HG02798 (cell line): ENCODE results near the gene COL6A2.

ENCODE experiments used
- ATAC-seq: cut with Tn5 transposase; IDR thresholded peaks from one replicate; pipeline ENCODE4 v1.9.1; 2021; ENCODE audit warnings: mild to moderate bottlenecking; ENCODE audit not compliant: unreplicated experiment, poor library complexity

Gene COL6A2

DNA sequence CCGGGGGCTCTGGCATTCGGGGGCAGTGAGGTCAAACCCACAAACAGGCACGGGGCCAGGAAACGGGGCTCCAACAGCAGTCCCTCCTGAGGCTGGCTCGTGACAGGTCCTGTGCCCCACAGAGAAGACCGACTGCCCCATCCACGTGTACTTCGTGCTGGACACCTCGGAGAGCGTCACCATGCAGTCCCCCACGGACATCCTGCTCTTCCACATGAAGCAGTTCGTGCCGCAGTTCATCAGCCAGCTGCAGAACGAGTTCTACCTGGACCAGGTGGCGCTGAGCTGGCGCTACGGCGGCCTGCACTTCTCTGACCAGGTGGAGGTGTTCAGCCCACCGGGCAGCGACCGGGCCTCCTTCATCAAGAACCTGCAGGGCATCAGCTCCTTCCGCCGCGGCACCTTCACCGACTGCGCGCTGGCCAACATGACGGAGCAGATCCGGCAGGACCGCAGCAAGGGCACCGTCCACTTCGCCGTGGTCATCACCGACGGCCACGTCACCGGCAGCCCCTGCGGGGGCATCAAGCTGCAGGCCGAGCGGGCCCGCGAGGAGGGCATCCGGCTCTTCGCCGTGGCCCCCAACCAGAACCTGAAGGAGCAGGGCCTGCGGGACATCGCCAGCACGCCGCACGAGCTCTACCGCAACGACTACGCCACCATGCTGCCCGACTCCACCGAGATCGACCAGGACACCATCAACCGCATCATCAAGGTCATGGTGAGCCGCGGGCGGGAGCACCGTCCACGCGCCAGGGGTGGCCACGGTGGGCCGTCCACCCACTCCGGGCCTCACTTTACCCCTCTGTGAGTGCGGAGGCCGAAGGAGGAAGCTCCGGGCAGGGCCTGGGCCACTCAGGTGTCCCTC, 14.2 kb downstream of the COL6A2 start:
- no peak for ATAC-seq

DNA sequence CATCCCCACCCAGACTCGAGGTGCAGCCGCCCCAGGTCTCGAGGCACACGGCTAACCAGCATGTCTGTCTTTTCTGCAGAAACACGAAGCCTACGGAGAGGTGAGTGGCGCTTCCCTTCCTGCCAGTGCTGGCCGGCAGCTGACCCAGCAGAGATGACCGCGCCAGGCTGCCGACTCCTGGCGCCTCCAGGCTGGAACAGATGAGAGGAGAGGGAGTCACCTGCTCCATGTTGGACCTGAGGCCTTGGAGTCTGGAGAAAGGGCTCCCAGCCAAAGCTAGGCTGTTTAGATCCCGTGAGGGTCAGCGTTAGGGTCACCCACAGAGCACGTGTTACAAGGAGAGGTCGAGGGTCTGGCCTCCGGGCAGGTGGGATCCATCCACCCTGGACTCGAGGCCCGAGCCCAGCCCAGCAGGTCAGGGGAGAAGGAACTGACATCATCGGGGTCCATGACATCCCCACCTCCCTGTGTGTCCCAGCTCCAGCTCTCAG, 14.9 kb downstream of the COL6A2 start:
- no peak for ATAC-seq

DNA sequence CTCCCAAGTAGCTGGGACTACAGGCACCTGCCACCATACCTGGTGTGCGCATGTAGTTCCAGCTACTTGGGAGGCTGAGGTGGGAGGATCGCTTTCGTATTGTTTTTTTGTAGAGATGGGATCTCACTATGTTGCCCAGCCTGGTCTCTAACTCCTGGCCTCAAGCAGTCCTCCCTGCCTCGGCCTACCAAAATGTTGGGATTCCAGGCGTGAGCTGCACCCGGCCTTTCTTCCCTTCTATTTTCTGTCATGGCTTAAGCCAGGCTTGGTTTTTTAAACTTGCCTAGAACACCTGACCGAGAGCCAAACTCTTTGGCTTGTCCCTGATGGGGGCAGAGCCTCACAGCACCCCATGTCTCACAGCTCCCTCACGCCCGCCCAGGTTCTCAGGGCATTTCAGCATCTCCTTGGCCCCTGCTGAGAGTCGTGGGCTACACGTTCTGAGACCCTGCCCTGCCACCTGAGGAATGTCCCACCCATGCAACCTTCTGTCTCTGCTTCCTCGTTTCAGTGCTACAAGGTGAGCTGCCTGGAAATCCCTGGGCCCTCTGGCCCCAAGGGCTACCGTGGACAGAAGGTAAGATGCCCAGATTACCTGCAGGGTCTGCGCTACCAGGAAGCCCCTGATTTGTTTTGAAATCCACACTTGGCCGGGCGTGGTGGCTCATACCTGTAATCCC, 15.7 kb downstream of the COL6A2 start:
- no peak for ATAC-seq

DNA sequence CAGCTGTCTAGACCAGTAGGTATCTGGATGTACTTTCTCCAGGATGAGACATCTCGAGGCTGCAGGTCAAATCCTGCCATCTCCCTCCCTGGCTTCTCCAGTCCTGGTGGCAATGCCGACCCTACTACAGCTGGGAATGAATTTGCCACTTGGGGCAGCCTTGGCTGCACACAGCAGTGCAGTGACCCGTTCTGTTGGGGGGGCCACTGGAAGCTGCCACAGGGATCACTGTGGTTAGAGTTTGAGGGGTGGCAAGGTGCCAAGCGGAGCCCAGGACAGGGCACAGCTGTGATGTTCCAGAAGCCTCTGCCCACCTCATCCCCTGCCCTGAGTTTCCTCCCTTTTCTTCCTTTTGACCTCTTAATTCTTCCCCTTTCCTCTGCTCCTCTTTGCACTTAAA, 17.1 kb downstream of the COL6A2 start:
- ATAC-seq, result no peak

DNA sequence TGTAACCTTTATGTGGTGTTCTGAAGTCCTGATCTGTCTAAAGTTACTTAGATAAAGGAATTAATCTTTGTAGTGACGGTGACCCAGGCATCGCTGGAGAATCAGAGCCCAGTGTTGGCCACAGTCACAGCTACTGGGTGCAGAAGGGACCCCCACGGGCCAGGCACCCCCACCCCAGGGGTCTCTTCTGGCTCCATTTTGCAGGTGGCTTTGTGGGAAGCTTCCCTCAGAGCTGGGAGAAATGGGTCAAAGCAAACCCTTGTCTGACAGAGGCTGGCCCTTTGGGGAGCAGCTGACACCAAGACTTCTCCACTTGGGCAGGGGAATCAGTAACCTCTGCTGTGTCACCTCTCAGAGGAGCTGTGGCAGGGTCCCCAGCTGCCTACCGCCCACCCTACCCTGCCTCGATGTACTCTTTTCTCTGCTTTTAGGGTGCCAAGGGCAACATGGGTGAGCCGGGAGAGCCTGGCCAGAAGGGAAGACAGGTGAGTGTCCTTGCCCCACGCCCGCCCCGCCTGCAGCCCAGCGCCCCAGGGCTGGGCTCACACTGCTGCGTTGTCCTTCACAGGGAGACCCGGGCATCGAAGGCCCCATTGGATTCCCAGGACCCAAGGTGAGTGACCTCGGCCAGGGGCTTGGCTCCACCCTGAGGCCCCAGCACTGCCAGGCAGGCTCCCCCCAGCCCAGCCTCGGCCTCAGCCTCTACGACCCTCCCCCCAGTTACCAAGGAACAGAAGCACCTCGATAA, 17.7 kb downstream of the COL6A2 start:
- no peak for ATAC-seq

DNA sequence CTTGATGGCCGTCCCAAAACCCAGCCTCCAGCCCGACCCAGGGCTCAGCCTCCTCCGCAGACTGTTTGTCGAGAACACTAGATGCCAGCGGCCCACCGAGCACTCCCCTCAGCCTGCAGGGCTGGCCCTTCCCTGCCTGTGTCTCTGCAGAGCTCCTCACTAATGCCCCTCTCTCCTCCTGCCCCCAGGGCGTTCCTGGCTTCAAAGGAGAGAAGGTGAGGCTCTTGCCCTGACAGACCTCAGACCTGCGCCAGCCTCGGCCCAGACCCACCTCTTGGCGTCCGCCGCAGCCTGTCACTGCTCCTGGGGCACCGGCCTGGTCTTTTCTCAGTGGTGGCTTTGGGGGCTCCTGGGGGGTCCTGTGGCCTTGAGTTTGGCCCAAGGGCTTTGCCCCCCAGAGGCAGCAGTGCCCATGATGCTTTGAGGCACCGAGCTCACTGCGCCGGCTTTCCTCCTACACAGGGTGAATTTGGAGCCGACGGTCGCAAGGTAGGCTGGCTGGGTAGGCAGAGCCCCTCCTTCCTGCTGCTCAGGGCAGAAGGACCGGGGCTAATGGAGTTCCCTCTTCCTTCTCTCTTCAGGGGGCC, 18.4 kb downstream of the COL6A2 start:
- no peak for ATAC-seq

DNA sequence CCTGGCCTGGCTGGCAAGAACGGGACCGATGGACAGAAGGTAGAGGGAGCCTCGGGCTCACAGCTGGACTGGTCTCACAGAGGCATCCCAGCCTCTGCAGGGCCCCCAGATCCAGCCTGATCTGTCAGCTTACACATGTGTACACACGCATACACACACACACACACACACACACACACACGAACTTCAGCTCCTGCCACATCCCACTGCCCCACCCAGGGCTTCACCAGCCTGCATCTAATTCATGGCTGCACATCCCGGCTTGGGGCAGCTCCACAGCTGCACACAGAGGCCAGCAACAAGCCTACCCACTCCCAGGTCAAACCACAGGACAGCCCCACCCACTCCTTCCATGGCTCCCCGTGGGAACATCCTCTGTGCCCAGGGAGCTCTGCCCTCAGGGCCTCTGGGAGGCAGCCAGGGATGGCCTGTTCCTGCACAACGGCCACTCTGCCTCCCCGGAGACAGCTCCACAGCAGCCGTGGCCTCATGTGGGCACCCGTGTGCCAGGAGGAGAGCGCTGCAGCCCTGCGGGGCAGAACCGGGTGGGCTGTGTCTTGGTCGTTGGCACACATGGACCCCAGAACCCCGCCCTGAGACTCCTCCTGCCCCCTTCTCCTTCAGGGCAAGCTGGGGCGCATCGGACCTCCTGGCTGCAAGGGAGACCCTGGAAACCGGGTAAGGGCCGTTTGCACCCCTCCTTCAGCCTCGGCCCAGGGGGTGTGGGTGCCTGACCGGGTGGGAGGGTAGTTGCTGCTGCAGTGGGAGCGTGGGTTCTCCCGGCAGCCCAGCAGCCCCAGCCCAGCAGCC, 19.1 kb downstream of the COL6A2 start:
- ATAC-seq, result no peak

DNA sequence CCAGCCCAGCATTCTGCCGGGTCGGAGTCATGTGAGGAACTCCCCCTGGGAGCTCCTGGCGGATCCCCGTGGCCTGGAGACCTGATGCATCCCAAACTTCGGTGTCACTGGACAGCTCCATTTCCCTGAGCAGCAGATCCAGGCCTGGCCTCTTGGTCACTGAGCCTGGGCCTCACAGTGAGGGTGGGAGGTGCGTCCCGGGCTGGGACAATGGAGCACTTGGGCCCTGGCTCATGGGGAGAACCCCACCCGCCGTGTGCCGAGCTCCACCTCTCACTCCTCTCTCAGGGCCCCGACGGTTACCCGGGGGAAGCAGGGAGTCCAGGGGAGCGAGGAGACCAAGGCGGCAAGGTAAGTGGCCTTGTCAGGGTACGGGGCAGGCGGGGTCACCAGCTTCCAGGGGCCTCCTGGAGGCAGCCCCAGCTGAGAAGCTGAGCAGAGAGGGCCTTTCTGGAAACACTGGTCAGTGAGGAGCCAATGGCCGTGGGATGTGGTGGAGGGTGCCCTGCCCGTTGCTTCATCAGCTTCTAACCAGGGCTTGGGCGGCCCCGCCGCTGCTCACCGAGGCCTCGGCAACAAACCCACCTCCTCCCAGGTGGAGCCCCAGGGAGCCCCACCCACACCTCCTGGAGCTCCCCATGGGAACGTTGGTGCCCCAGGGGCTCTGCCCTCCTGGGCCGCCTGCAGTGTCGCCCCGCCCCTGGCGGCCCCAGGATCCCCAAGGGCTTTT, 19.8 kb downstream of the COL6A2 start:
- ATAC-seq, result no peak

DNA sequence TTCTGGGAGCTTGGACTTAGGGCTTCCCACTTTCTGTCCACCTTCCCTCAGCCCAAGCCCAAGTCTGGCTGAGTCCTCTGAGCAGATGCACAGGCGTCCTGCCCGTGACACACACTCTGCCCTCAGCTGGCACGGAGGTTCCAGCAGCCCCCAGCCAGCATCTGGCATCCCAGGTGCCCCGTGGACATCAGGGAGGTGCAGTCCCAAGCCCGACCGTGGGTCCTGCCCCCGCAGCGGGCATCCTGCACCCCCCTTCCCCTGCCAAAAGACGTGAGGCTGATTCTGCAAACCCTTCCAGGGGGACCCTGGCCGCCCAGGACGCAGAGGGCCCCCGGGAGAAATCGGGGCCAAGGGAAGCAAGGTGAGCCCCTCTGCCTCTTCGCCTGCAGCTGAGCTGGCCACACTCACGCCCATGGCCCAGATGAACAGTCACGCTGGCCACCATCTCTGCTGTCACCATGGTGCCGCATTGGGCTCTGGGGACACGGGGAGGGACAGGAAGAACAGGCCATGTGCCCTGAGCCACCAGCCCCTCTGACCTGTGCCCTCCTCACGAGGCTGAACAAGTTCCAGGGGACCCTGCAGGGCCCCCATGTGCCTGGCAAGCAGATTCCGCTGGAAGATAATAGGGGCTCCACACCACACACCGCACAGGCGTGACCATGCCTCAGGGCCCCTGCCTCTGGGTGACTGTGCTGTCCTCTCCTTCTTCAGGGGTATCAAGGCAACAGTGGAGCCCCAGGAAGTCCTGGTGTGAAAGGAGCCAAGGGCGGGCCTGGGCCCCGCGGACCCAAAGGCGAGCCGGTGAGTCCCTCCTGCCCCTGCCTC, 20.6 kb downstream of the COL6A2 start:
- no peak for ATAC-seq

DNA sequence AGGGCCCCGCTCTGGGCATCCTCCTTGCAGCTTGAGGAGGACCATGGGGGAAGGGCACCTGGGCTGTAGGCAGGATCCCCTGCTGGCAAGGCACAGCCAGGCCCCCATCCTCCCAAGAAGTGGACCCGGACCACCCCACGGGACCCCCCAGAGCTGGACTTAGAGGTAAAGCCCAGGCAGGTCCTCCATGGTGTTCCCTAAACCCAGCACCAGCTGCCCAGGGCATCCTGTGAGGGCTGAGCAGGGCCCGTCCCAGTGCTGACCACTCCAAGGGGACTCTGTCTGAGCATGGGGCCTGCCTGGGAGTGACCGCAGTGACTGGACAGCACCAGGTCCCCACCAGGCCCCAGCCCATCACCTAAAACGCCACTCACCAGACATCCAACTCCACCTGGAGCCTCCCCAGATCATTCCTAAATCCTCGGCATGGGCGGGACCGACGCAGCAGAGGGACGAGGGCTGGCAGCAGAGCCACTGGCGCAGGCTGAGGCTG, 21.3 kb downstream of the COL6A2 start:
- no peak for ATAC-seq

DNA sequence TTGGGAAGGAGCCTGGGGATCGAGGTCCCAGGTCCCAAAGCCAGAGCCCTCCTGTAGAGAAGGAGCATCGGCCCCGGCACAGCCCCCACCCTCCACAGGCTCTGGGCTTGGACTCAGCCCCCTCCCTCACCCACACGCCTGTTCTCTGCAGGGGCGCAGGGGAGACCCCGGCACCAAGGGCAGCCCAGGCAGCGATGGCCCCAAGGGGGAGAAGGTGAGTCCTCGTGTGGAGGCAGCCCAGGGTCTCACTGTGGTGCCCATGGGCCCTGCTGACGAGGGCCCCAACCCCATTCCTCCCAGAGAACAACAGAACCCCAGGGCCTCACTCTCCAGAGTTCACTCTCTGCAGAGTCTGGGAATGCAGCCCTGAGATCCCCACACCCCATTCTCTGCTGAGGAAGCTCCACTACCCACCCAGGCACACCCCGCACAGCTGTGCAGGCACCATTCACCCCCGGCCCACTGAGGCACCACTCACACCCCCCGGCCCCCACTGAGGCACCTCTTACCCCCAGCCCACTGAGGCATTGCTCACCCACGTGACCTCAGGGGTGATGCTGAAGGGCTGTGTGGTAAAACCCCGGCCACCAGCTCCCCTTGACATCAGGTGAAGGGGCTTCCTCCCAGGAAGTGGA, 21.8 kb downstream of the COL6A2 start:
- no peak for ATAC-seq

DNA sequence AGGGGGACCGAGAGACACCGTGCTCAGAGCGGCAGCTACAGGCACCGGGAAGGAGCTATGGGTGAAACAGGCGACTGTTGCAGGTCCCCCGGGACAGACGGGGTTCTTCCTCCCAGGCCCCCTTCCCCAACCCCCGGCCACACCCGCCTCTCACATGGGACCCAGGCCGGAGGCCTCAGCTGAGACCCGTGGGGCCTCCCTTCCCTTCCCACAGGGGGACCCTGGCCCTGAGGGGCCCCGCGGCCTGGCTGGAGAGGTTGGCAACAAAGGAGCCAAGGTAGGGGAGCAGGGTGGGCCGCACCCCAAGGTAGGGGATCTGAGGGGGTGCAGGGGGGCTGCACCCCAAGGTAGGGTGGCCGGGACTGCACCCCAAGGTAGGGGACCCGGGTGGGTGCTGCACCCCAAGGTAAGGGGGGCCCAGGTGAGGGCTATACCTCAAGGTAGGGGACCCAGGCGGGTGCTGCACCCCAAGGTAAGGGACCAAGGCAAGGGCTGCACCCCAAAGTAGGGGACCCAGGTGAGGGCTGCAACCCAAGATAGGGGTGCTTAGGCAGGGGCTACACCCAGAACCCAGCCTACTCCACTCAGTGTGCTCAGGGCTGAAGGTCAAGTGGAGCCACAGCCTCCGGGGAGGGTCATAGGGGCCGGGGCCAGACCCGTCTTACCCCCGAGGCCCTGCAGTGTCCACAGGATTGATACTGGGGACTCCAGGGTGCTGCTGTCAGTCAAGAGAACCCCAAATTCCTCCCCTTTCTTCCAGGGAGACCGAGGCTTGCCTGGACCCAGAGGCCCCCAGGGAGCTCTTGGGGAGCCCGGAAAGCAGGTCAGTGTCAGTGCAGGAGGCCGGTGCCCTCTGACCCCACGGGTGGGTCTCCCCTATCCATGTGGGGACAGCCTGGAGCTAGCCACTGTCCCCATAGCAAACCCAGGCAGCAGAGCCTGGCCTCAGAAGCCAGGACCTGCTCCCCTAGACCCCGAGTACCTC, 22.7 kb downstream of the COL6A2 start:
- no peak for ATAC-seq

DNA sequence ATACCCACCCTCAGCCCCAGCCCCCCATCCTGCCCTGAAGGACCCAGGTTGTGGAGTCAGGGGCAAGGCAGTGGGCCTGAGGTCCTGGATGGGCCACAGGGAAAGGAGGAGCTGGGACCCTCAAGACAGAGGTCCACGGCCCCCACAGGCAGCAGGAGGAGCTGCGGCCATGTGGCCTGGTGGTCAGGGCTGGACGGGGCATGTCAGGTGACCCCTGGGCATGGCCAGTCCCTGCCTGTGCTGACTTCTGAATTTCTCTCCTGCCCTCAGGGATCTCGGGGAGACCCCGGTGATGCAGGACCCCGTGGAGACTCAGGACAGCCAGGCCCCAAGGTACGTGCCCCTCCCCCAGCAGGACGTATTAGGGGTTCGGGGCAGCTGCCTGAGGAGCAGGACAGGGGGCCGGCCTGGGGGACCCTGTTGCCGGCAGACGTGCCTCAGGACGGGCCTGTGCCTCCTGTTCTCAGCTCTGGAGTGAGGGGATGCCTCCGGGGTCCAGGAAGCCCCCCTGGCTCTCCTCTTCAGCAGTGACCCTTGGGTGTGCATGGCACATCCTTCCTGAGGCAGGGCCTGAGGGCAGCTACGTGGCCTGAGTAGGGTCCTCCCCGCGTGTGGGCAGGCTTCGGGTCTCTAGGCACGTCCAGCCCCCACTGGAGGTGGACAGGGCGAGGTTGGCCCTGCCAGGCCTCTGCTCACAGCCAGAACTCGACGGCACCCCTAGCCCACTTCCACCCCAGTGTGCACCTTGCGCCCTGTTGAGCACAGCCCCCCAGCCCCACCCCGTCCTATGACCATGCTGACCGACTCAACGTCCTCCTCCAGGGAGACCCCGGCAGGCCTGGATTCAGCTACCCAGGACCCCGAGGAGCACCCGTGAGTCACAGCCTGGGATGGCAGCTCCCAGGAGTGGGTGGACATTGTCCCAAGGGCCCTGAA, 23.6 kb downstream of the COL6A2 start:
- no peak for ATAC-seq

DNA sequence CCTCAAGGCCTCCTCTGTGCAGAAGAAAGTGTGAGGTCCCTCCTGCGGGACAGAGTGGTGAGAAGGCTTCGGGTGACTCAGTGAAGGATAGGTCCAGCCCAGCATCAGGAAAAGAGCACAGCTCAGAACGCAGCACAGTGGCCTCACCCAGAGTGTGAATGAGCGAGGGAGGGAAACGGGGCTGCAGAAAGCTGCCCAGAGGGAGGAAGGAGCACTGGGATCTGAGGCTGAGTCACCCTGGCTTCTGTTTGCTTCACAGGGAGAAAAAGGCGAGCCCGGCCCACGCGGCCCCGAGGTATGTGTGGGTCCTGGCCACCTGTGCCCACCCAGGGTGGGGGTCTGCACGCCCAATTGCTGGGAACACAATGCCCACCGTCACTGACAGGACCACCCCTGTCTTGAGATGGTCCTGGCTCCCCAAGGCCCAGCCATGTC, 24.3 kb downstream of the COL6A2 start:
- no peak for ATAC-seq
